H1 (cell line): Measurements from ENCODE around the gene RPL22L1. TPM values are rescaled to one million over a fixed set of nuclear protein-coding genes. Genes with fewer than 3 reads are reported as not detected.

Experiments
- CTCF ChIA-PET: fragments of 300-600 bp; sonication (Branson Sonifier 250); formaldehyde crosslinking; loops from one replicate; lab custom pipeline; 2021; ENCODE audit not compliant: partially characterized antibody; lab: Charles Lee
- POLR2A ChIA-PET: fragments of 300-600 bp; sonication (Branson Sonifier 250); formaldehyde crosslinking; loops from one replicate; lab custom pipeline; 2021; ENCODE audit warnings: inconsistent platforms; ENCODE audit not compliant: partially characterized antibody; lab: Charles Lee
- DNase-seq, 2 experiments: peaks; one replicate each; pipeline versions ENCODE4 v3.0.0 to v3.0.0-alpha.2; 2010 to 2022; ENCODE audit warnings: low spot score in 2 of 2, low read depth in 1 of 2, mixed read lengths in 1 of 2
- FAIRE-seq: peaks from 2 replicates; lab custom pipeline; 2011; peaks lifted over from hg19 to GRCh38; lab: Jason Lieb, UNC
- H2AFZ ChIP-seq: 2 replicates; pipeline ENCODE4 v1.8.1; 2012; ENCODE audit warnings: low read length, inconsistent platforms
- H2AK5ac ChIP-seq: 2 replicates; pipeline ENCODE4 v1.6.1; 2013; ENCODE audit warnings: low read depth, low read length
- H2BK120ac ChIP-seq: replicated peaks from 2 replicates; pipeline ENCODE3; 2013; ENCODE audit warnings: low read depth, low read length, inconsistent platforms
- H2BK12ac ChIP-seq: 2 replicates; pipeline ENCODE4 v1.6.1; 2013; ENCODE audit warnings: low read depth, low read length
- H2BK15ac ChIP-seq: 2 replicates; pipeline ENCODE4 v1.6.1; 2013; ENCODE audit warnings: low read length
- H2BK20ac ChIP-seq: 2 replicates; pipeline ENCODE4 v1.6.1; 2013; ENCODE audit warnings: low read length
- H2BK5ac ChIP-seq: 2 replicates; pipeline ENCODE4 v1.6.1; 2013; ENCODE audit warnings: low read depth, low read length
- H3K14ac ChIP-seq: 2 replicates; pipeline ENCODE4 v1.6.1; 2013; ENCODE audit warnings: inconsistent platforms; ENCODE audit not compliant: insufficient read length
- H3K18ac ChIP-seq: 2 replicates; pipeline ENCODE4 v1.6.1; 2013; ENCODE audit warnings: low read length; ENCODE audit errors: extremely low read depth
- H3K23ac ChIP-seq: 2 replicates; pipeline ENCODE4 v1.6.1; 2013; ENCODE audit warnings: inconsistent platforms; ENCODE audit not compliant: insufficient read length
- H3K23me2 ChIP-seq: 2 replicates; pipeline ENCODE4 v1.6.1; 2013; ENCODE audit warnings: low read depth, low read length
- H3K27ac ChIP-seq: 2 replicates; pipeline ENCODE4 v1.6.1; 2011; ENCODE audit warnings: low read depth, low read length, inconsistent platforms
- H3K27me3 ChIP-seq, 4 experiments: replicated peaks in 1 of 4; 1 replicate in 1 of 4; 2 replicates in 3 of 4; pipeline versions ENCODE4 v1.6.1 to v1.8.1; 2011 to 2013; ENCODE audit warnings: low read length in 3 of 4, mild to moderate bottlenecking in 3 of 4, inconsistent platforms in 2 of 4, mixed read lengths in 2 of 4, moderate library complexity in 1 of 4; ENCODE audit not compliant: control insufficient read depth in 3 of 4, insufficient read depth in 3 of 4; ENCODE audit errors: extremely low read depth in 1 of 4
- H3K36me3 ChIP-seq, 4 experiments: 2 replicates each; pipeline versions ENCODE4 v1.6.1 to v1.8.1; 2011 to 2013; ENCODE audit warnings: mild to moderate bottlenecking in 4 of 4, low read length in 3 of 4, moderate library complexity in 2 of 4, control low read depth in 1 of 4, inconsistent platforms in 1 of 4; ENCODE audit not compliant: insufficient read depth in 4 of 4, control insufficient read depth in 2 of 4
- H3K4ac ChIP-seq: replicated peaks from 2 replicates; pipeline ENCODE3; 2013; ENCODE audit warnings: low read length, low read depth, mixed read lengths, inconsistent platforms; ENCODE audit not compliant: insufficient read length
- H3K4me1 ChIP-seq, 4 experiments: replicated peaks in 1 of 4; 1 replicate in 1 of 4; 2 replicates in 3 of 4; pipeline versions ENCODE4 v1.6.1 to v1.8.1; 2011 to 2013; ENCODE audit warnings: low read length in 3 of 4, inconsistent platforms in 2 of 4, mixed read lengths in 1 of 4; ENCODE audit not compliant: insufficient read depth in 4 of 4, control insufficient read depth in 3 of 4
- H3K4me2 ChIP-seq, 2 experiments: 2 replicates each; pipeline versions ENCODE4 v1.6.1 to v1.8.1; 2011 to 2013; ENCODE audit warnings: low read depth in 2 of 2, low read length in 2 of 2, control low read depth in 1 of 2, inconsistent platforms in 1 of 2, mild to moderate bottlenecking in 1 of 2; ENCODE audit not compliant: insufficient read depth in 1 of 2
- H3K4me3 ChIP-seq, 4 experiments: fragments of 200-600, 300-600 bp in 1 of 4; sonication (generic), shearing (Covaris generic), sonication (Bioruptor Twin) in 1 of 4; 2 replicates each; pipeline versions ENCODE4 v1.5.1 to v1.8.1; 2011 to 2016; ENCODE audit warnings: low read length in 4 of 4, low read depth in 3 of 4, control low read depth in 2 of 4, inconsistent platforms in 2 of 4, mild to moderate bottlenecking in 2 of 4, mixed read lengths in 1 of 4, moderate library complexity in 1 of 4; ENCODE audit not compliant: insufficient read depth in 2 of 4; ENCODE audit errors: extremely low read depth in 1 of 4
- H3K56ac ChIP-seq: replicated peaks from 2 replicates; pipeline ENCODE3; 2013; ENCODE audit warnings: low read depth, mild to moderate bottlenecking, mixed read lengths, low read length, inconsistent platforms; ENCODE audit not compliant: insufficient read length
- H3K79me1 ChIP-seq: 2 replicates; pipeline ENCODE4 v1.6.1; 2013; ENCODE audit warnings: low read depth, low read length, control low read depth
- H3K79me2 ChIP-seq, 2 experiments: 2 replicates each; pipeline versions ENCODE4 v1.6.1 to v1.8.1; 2012 to 2013; ENCODE audit warnings: low read length in 2 of 2, mild to moderate bottlenecking in 2 of 2, inconsistent platforms in 1 of 2; ENCODE audit not compliant: insufficient read depth in 2 of 2, control insufficient read depth in 1 of 2
- H3K9ac ChIP-seq, 4 experiments: replicated peaks in 1 of 4; 1 replicate in 1 of 4; 2 replicates in 3 of 4; pipeline versions ENCODE4 v1.6.1 to v1.8.1; 2011 to 2013; ENCODE audit warnings: low read depth in 3 of 4, low read length in 3 of 4, control low read depth in 2 of 4, mild to moderate bottlenecking in 2 of 4, moderate library complexity in 2 of 4, inconsistent platforms in 1 of 4; ENCODE audit errors: extremely low read depth in 1 of 4
- H3K9me3 ChIP-seq, 2 experiments: 2 replicates each; pipeline versions ENCODE4 v1.6.1 to v1.8.1; 2012 to 2013; ENCODE audit warnings: mild to moderate bottlenecking in 2 of 2, moderate library complexity in 2 of 2, control low read depth in 1 of 2, inconsistent platforms in 1 of 2, low read depth in 1 of 2, low read length in 1 of 2, mixed read lengths in 1 of 2; ENCODE audit not compliant: insufficient read depth in 2 of 2
- H4K20me1 ChIP-seq, 2 experiments: replicated peaks in 1 of 2; 2 replicates each; pipeline versions ENCODE3 to v1.8.1; 2011 to 2013; ENCODE audit warnings: inconsistent platforms in 2 of 2, low read length in 2 of 2, mild to moderate bottlenecking in 1 of 2; ENCODE audit not compliant: insufficient read depth in 2 of 2, control insufficient read depth in 1 of 2
- H4K5ac ChIP-seq: 2 replicates; pipeline ENCODE4 v1.6.1; 2013; ENCODE audit warnings: low read length, low read depth, mixed read lengths, inconsistent platforms; ENCODE audit not compliant: insufficient read length
- H4K8ac ChIP-seq: 2 replicates; pipeline ENCODE4 v1.8.0; 2013; ENCODE audit warnings: mild to moderate bottlenecking, moderate library complexity, low read length, inconsistent platforms; ENCODE audit not compliant: insufficient read depth; ENCODE audit errors: extremely low read depth
- H4K91ac ChIP-seq: replicated peaks from 2 replicates; pipeline ENCODE3; 2013; ENCODE audit warnings: low read length, mixed read lengths, inconsistent platforms; ENCODE audit not compliant: insufficient read length
- CEBPB ChIP-seq: IDR thresholded peaks from 2 replicates; pipeline ENCODE4 v1.6.1; 2012; ENCODE audit warnings: low read depth, low read length
- CHD2 ChIP-seq: IDR thresholded peaks from 2 replicates; pipeline ENCODE4 v1.6.1; 2012; ENCODE audit warnings: low read length, improper control_type of control experiment
- CTBP2 ChIP-seq: IDR thresholded peaks from 2 replicates; pipeline ENCODE4 v1.7.0; 2011; ENCODE audit warnings: borderline replicate concordance, mild to moderate bottlenecking, moderate library complexity, mixed read lengths, low read length; ENCODE audit not compliant: insufficient read depth, insufficient read length
- GABPA ChIP-seq: IDR thresholded peaks from 2 replicates; pipeline ENCODE4 v1.6.1; 2011; ENCODE audit warnings: mild to moderate bottlenecking, low read length, moderate library complexity, borderline replicate concordance; ENCODE audit not compliant: insufficient read depth
- RBBP5 ChIP-seq: IDR thresholded peaks from 2 replicates; pipeline ENCODE4 v1.7.1; 2012; ENCODE audit warnings: low read depth, mild to moderate bottlenecking, inconsistent platforms, low read length, moderate library complexity, borderline replicate concordance
- SAP30 ChIP-seq: fragments of 300-600 bp; sonication (generic); IDR thresholded peaks from 2 replicates; pipeline ENCODE4 v1.7.1; 2012; ENCODE audit warnings: low read length, moderate library complexity, mild to moderate bottlenecking, inconsistent platforms; ENCODE audit not compliant: insufficient read depth, insufficient replicate concordance
- TEAD4 ChIP-seq: IDR thresholded peaks from 2 replicates; pipeline ENCODE4 v1.6.1; 2012; ENCODE audit warnings: low read depth, low read length, inconsistent platforms, mixed read lengths
- WGBS, 2 experiments: shearing (Covaris generic) in 1 of 2; methylation state at CpG; one replicate each; pipeline versions ENCODE4 v1.1.6 to v1.1.7; 2013 to 2015; ENCODE audit warnings: low lambda C conversion rate in 2 of 2, mixed read lengths in 2 of 2, inconsistent platforms in 1 of 2, low coverage in 1 of 2, missing lambda C conversion rate in 1 of 2; ENCODE audit not compliant: insufficient replicate concordance in 2 of 2, insufficient coverage in 1 of 2, insufficient read length in 1 of 2; ENCODE audit errors: extremely low coverage in 1 of 2, missing lambda C conversion rate in 1 of 2; 5-methylcytosine and 5-hydroxymethylcytosine counted together
- polyA plus RNA-seq, 7 experiments: library from polyadenylated mRNA; depleted of rRNA in 3 of 7; stranded (reverse) in 5 of 7; unstranded in 2 of 7; fragments of >200 nt in 5 of 7; fragments of 200-250 nt in 2 of 7; gene quantifications; 1 replicate in 5 of 7; 2 replicates in 1 of 7; 4 replicates in 1 of 7; pipeline versions ENCODE4 v1.2.1 to v1.2.3, GENCODE V29; 2011 to 2013; ENCODE audit warnings: missing spikeins in 2 of 7, mixed read lengths in 2 of 7
- total RNA-seq: library from RNA; stranded (reverse); fragmentation: NEBNext Ultra II Directional; extraction: Animal tissue kit (Norgen Biotek cat#: 25700); gene quantifications from 2 replicates; pipeline ENCODE4 v1.2.1, GENCODE V29; 2021

RPL22L1 gene
- total and polyA plus RNA-seq, 2 of the 8 experiments (the other 6 are each of a cell fraction or from before 2014, with no cell fraction given): 99.9 to 280 TPM

- Histone ChIP-seq H3K4me2 (no peak overlapping the region), H2BK12ac (no peak overlapping the region), H4K5ac (no peak overlapping the region), H4K8ac (no peak overlapping the region), H3K9ac (no peak overlapping the region), H3K23ac (no peak overlapping the region), H2BK20ac (no peak overlapping the region), H3K9me3 (no peaks in the 10 kb centered on the region), H3K18ac (no peak overlapping the region), H3K79me1 (no peaks in the 10 kb centered on the region), H3K23me2 (no peaks in the 10 kb centered on the region), H3K27ac (no peak overlapping the region), H2BK120ac (no peak overlapping the region), H3K27me3 (no peaks in the 10 kb centered on the region), H3K79me2 (no peaks in the 10 kb centered on the region), H3K4ac (no peak overlapping the region), H3K4me3 (no peak overlapping the region), H4K91ac (no peak overlapping the region), H3K56ac (no peak overlapping the region), H3K14ac (no peak overlapping the region), H2BK15ac (no peak overlapping the region), H2AFZ (no peak overlapping the region), H4K20me1 (no peaks in the 10 kb centered on the region), H3K36me3 (no peaks in the 10 kb centered on the region), H2AK5ac (no peak overlapping the region), H3K4me1 (no peaks in the 10 kb centered on the region), H2BK5ac (no peak overlapping the region)
- FAIRE-seq (no peak), DNase-seq (no peak)
- CTCF ChIA-PET: no interaction called here
- 94% methylated on average over 2 of the region's 2 CpGs; no CpG with 5 or more reads in 1 of the 2 experiments for WGBS, 2 experiments
- TF ChIP-seq CHD2 (no peak), TEAD4 (no peak), SAP30 (no peak), CTBP2 (no peak), GABPA (no peak), CEBPB (no peak), RBBP5 (no peak)
- POLR2A ChIA-PET: interaction anchor here (1.0 kb wide), 1 partner anchor 8 kb away, joined by 3 read pairs; no protein-coding TSS in a partner anchor
These were observed 6.5 kb upstream of the RPL22L1 start for GRCh38 chr3:170876537-170876936.
